Left forelimb (tissue), 1 donor: ENCODE data around the gene SORL1.

ENCODE experiments used
- DNase-seq: peaks from one replicate; pipeline ENCODE4 v3.0.0-alpha.2; 2018; ENCODE audit warnings: low spot score

The SORL1 gene

DNA sequence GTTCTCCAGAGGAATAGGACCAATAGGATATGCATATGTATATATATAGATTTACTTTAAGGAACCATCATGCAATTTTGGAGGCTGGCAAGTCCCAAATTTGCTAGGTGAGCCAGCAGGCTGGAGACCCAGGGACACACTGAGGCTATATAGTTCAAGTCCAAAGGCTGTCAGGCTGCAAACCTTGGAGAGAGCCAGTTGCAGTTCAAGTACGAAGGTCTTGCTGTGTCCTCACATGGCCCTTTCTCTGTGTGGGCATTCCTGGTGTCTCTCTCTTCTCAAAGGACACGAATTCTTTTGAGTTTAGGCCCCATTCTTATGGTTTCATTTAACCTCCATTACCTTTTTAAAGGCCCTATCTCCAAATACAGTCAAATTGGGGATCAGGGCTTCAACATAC lies 135.1 kb downstream of the SORL1 start:
- DNase-seq, result no peak

- no peak for DNase-seq
Measured at GRCh38 chr11:121588747-121589146, 136.6 kb downstream of the SORL1 start.

- DNase-seq, result no peak
Measured at GRCh38 chr11:121589946-121590537, 137.9 kb downstream of the SORL1 start.

DNA sequence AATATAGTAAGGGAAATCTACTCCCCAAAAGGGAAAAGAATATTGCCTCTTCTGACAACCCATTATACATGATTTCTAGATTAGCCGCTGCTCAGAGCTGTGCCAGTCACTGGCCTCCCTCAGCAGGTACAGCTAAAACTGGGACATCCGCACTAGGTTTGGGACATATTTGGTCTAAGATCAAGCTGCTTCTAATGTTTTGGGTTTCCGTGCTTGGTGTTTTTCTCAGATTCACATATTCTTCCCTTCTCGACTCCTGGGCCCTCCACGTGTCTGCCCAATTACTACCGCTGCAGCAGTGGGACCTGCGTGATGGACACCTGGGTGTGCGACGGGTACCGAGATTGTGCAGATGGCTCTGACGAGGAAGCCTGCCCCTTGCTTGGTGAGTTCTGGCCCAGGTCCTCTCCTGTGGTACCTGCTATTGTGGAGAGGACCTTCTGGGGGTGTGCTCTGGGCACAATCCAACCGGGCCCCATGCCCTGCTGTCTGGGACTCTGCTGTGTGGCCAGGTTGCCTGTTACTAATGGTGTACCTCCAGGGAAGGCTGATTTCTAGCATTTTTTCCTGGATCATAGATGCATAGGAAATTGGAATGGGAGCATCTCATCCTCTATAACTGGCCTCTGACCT lies 138.8 kb downstream of the SORL1 start:
- DNase-seq, result no peak

GRCh38 chr11:121591405-121592033 lies 139.4 kb downstream of the SORL1 start:
- DNase-seq, result no peak

DNA sequence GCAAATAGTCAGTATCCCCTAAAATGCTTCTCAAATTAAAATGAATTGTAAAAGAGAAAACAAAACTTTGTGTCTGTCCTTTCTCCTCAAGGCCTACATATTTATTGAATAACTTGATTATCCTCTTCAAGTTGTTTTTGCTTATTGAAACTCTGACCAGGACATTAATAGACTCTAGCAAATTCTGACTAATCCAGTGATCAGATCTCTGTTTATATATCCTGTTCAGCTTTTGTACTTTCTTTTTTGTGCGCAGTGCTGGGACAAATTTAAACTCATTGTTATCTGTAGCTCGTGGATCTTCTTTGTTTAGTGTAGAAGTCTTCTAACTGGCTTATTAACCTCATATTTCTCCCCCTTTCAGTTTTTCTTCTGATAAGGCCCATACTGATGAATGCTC lies 140.6 kb downstream of the SORL1 start:
- DNase-seq, result no peak

DNA sequence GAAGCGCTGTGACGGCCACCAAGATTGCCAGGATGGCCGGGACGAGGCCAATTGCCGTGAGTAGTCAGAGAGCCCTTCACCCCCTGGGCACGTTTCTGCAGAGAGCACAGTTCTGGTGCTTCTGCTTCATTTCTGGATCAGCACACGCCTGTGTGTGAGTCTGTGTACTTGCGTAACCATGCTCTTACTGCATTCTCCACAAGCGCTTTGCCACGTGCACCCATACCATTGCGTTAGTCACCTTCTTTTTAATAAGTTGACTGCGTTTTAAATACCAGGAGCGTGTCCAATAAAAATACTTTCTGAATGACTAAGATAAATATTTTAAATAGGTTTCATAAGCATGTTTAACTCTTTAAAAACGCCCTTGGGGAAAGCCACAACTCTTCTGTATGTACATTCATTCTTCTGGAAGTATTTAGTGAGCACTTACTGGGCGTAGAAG lies 143.6 kb downstream of the SORL1 start:
- no peak for DNase-seq

DNA sequence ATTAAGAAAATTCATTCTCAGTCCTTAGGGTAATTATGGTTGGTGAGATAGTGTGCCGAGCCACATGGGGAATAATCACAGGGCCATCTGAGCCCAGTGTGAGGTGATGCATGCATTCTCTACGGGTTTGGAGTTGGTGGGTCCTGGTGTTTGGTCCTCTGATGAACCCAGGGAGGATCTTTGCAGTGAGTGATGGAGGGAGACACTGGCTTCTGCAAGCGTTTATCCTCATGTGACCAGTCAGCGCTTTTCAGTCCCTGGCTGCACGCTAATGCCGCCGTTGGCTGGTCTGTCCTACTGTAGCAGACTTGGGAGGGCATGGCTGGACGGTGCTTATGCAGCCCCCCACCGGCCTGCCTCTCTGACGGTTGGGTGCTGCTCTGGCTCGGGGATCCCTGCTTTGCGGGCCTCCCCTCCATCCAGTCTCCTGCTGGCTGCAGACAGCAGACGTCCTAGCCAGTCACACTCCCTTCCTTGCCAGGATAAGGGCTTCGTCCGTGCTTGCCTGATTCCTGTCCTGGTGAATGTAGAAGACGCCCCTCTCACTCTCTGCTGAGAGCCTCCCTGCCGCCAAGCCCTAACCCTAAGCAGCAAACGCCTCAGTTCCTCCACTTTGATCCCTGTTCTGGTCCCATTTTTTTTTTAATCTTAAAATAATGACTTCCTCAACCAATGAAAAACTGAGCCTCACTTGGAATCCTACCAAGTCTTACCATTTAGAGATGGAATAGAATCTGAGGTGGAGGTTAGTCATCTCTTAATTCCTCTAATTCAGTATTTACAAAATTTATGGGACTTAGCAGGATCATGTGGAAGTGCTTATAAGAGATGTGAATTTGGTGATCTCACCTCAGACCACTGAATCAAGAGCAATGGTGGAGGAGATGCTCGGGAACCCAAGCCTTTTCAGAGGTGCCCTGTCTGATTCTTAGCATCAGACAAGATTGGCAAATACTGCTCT lies 144.4 kb downstream of the SORL1 start:
- no peak for DNase-seq

DNA sequence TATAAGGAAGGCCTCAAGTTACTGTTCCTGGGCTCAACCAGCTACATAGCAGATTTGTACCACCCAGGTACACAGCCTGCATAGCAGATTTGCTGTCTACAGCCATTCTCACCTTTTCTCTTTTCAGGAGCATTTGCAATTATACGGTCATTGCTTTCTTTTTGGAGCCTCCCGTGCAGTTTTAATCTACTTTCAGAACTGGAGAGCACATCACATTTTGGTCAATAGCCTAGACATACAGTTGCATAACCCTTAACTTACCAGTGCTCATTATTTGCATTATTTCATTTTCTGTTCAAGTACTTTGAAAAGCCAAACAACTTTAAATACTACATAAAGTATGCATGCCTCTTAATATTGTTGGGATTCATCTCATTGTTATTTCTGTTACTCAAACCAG lies 151.2 kb downstream of the SORL1 start:
- DNase-seq, result no peak

GRCh38 chr11:121604152-121604551 lies 152.0 kb downstream of the SORL1 start:
- no peak for DNase-seq

- no peak for DNase-seq
Measured at GRCh38 chr11:121606354-121606753, 154.2 kb downstream of the SORL1 start.

GRCh38 chr11:121607341-121607740 lies 155.2 kb downstream of the SORL1 start:
- no peak for DNase-seq

GRCh38 chr11:121608545-121609098 lies 156.5 kb downstream of the SORL1 start:
- DNase-seq, result no peak

DNA sequence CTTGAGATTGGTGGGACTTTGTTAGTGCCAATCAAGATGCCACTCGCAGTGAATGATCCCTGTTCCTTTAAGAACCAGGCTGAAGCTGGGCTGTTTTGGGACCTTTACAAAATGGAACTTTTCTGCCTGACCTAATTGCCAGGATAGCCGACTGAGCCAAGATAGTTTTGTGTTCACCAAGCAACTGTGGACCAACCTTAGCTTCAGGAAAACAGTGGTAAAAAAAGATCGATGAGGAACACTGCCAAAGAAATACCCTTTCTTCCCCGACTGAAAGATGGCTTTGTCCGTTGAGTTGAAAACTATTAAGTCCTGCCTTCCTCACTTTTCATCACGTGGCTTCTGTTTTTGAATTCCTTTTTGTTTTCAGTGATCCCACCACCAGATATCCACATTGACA lies 158.6 kb downstream of the SORL1 start:
- DNase-seq, result no peak

GRCh38 chr11:121611242-121611641 lies 159.1 kb downstream of the SORL1 start:
- no peak for DNase-seq

- DNase-seq, result no peak
Measured at GRCh38 chr11:121613724-121614123, 161.6 kb downstream of the SORL1 start.

GRCh38 chr11:121614636-121615240 lies 162.6 kb downstream of the SORL1 start:
- no peak for DNase-seq

GRCh38 chr11:121615501-121615900 lies 163.4 kb downstream of the SORL1 start:
- DNase-seq, result no peak

DNA sequence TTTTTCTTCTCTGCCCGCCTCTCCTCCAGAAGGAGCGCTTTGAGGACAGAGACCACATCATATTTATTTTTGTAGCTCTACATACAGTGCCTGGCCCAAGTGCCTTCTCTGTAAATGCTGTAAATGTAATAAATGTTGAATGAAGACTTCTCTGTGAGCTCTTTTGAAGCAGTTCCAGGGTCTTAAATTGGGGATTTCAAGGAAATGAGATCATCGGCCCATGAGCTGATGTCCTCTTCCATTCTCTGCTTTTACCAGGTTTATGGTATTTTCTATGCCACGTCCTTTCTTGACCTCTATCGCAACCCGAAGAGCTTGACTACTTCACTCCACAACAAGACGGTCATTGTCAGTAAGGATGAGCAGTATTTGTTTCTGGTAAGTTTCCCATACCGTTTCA lies 166.4 kb downstream of the SORL1 start:
- no peak for DNase-seq

DNA sequence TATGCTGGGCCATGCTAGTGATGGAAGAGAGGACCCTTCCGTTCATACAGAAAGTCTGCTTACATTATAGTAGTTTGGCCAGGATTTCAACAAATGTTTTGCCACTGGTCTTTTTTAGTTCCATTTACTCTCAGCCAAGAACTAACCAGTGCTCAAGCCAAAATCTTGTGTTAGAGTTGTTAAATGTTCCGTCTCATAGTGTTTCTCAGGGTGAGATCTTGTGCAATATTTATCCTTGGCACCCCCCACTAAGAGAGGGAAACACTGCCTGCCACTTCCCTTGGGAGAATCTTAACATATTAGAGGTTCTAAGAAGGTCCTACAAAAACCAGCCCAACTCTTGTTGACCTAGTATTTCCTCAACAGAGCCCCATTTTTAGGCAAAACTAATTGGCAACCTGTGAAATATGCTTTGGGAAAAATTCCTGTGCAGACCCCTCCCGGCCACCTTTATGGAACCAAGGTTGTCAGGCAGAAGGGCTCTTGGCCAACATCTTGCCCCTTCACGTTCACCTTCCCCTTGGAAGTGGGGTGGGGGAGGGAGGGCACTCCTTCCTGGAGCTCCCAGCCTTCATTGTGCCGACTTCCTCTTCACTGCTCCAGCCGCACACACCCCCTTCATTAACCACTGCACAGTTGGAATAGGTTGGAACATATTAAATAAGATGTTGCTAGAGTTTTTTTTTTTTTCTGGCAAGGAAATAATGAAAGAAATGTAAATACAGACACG lies 173.8 kb downstream of the SORL1 start:
- no peak for DNase-seq

DNA sequence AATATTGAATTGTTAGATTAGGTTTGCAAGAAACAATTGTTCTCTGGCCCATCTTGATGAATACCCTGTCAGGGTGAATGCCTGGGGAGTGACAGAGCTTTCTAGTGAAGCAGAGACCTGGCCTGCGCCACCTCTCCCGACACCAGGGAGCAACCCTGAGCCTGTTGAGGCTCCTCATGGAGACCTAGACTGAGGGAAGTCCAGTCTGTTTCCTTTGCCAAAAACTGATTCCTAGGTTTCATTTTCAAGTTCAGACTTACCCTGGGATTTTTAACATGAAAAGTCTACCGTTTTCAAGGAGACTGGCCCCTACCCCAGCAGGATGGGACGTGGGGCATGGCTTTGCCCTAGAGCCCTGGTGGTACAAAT lies 174.4 kb downstream of the SORL1 start:
- no peak for DNase-seq
